ENCODE data around the gene DDN. TPM values are rescaled to one million over a fixed set of nuclear protein-coding genes. Genes with fewer than 3 reads are reported as not detected.

The DDN gene
- polyA plus RNA-seq, 3 donors from 2014 or later = not detected

DNA sequence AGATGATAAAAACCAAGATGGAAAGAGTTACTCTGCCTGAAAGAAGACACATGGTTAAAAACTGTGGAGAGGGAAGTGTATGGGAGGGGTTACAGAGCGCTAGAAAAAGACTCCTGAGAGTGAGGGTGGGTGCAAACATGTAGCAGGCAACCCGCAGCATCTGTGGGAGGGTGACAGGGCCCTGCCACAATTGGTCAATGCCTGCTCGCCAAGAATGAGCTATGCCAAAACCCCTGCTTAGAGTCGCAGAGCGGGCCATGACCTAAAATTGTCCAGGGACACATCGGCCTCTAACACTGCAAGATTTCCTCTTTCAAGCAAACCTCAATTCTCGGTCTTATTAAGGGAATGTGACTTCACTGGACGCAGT is 18.7 kb upstream of the DDN start:
- H3K36me3 Mint-ChIP-seq = peaks cover 5 to 21% (median 19%) of the 10 kb centered on the region in 3 donors
- peaks cover 39 to 58% of the 10 kb centered on the region in 2 donors for H3K4me1 Mint-ChIP-seq
- no peaks in the 10 kb centered on the region for H3K9me3 Mint-ChIP-seq
- peak overlapping the region; percentile 92 to 98 (median 97) for H3K4me3 Mint-ChIP-seq
- peak overlapping the region; percentile 96 to 100 (median 100) for H3K27ac Mint-ChIP-seq
- peaks cover 16 to 25% (median 23%) of the 10 kb centered on the region in 3 donors for H3K27me3 Mint-ChIP-seq (ENCODE audit: low read depth in 3 of 3)
- DNase-seq = peak; percentile 62 to 66 (median 64)

DNA sequence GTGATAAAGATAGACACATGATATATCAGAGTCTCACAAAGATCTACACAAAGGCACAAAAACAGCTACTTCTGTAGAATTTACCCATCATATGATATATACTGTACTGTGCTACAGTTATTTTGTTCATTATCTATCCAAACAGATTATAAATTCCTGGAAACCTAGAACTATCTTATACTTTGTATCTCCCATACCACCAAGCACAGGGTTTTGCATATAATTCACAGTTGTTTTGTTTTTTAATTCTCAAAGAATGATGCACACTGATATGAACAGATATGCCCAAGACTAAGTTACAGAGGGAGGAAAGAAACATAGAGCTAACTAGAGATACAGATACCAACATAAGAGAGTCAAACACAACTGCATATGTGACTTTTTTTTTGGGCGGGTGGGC is 16.0 kb upstream of the DDN start:
- DNase-seq = no peak
- peaks cover 39 to 58% of the 10 kb centered on the region in 2 donors for H3K4me1 Mint-ChIP-seq
- H3K4me3 Mint-ChIP-seq = peak overlapping the region in 1 of 5 donors; percentile 36
- peak overlapping the region in 5 of 6 donors; percentile 31 to 99 (median 87) for H3K27ac Mint-ChIP-seq
- H3K36me3 Mint-ChIP-seq = peaks cover 5 to 21% (median 5%) of the 10 kb centered on the region in 3 donors
- H3K9me3 Mint-ChIP-seq = no peaks in the 10 kb centered on the region
- H3K27me3 Mint-ChIP-seq (ENCODE audit: low read depth in 3 of 3) = peaks cover 16 to 23% (median 23%) of the 10 kb centered on the region in 3 donors

DNA sequence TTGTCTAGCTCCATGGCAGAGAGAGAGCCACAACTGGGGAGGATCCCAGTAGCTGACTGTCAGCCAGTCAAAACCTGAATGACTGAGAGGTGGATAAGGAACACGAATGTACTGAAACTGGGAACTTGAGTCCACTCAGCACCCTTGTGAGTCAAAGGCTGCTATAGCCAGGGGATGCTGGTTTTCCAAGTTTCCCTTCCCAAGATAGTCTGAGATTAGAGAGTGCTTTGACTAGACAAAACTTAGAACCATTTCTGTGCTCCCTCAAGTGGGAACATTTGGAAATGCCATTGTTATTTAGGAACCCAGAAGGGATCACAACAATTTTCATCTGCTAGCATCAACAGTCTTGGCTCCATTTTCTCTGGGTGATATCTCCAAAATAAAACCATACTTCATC is 15.4 kb upstream of the DDN start:
- no peak overlapping the region for H3K4me3 Mint-ChIP-seq
- peaks cover 35 to 53% of the 10 kb centered on the region in 2 donors for H3K4me1 Mint-ChIP-seq
- DNase-seq = no peak
- peaks cover 5 to 26% (median 10%) of the 10 kb centered on the region in 3 donors for H3K36me3 Mint-ChIP-seq
- peak overlapping the region; percentile 48 to 99 (median 84) for H3K27ac Mint-ChIP-seq
- H3K9me3 Mint-ChIP-seq = no peaks in the 10 kb centered on the region
- H3K27me3 Mint-ChIP-seq (ENCODE audit: low read depth in 3 of 3) = peaks cover 12 to 19% (median 19%) of the 10 kb centered on the region in 3 donors

DNA sequence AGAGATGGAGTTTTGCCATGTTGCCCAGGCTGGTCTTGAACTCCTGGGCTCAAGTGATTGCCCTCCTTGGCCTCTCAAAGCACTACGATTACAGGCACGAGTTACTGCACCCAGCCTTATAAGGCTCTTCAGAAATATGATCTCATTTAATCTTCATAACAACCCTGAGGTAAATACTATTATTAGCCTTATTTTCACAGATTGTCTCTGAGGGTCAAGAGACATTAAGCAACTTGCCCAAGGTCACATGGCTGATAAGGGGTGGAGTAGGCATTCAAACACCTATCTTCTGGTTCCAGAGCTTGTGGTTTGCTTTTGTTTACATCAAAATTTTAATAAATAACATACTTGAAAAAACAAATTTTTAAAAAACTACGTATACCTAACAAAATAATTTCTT is 14.3 kb upstream of the DDN start:
- H3K9me3 Mint-ChIP-seq = no peaks in the 10 kb centered on the region
- H3K27ac Mint-ChIP-seq = peak overlapping the region in 2 of 6 donors; percentile 78 to 99
- peaks cover 7 to 12% (median 8%) of the 10 kb centered on the region in 3 donors for H3K27me3 Mint-ChIP-seq (ENCODE audit: low read depth in 3 of 3)
- H3K4me1 Mint-ChIP-seq = peaks cover 29 to 48% of the 10 kb centered on the region in 2 donors
- no peak overlapping the region for H3K4me3 Mint-ChIP-seq
- DNase-seq = no peak
- peaks cover 10 to 29% (median 16%) of the 10 kb centered on the region in 3 donors for H3K36me3 Mint-ChIP-seq

DNA sequence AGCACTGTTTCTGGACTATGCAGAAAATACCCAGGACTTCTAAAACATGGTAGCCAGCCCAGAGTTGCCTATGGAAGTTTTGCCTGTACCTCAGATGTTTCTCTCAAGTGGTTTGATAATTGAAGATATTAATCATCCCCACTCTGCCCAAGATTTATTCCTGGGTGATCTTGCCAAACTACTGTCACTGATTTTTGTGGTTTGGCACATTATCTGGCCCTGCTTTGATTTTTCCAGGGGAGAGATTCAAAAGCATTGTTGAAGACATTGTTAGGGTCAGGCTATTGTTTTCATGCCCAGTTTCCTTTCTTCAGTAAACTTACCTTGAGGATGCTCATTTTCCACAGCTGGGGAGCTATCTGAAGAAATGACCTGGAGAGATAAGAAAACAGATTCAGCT is 13.6 kb upstream of the DDN start:
- Mint-ChIP-seq H3K4me1 (peaks cover 22 to 47% of the 10 kb centered on the region in 2 donors), H3K9me3 (no peaks in the 10 kb centered on the region), H3K4me3 (no peak overlapping the region), H3K36me3 (peaks cover 14 to 36% (median 20%) of the 10 kb centered on the region in 3 donors), H3K27me3 (ENCODE audit: low read depth in 3 of 3) (peaks cover under 1 to 5% (median 1%) of the 10 kb centered on the region in 3 donors), H3K27ac (peak overlapping the region in 2 of 6 donors; percentile 45 to 99)
- DNase-seq = no peak

DNA sequence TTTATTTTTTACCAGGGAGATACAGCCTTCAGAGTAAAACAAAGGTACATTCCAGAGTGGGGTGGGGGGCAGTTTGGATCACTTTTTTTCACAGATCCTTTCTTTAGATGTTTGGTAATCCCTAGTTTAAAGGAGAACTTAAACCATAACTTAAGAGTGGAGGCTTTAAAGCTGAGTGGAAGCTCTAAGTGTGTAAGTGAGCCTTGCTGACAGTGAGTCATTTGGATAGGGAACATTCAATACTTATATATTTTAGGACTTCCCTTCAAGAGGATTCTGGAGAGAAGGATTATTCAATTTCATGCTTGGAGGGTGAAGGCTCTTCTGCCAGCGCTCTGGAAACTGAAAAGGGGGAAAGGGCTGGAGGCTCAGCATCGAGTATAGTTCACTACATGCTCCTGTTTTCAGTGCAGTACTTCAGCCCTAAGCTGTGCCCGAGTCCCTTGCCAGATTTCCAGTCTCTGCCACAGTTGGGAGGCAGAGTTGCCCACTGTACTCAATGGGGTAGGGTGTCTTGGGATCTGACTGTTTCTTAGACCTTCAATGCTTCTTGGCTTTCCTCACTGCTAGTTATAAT is 11.0 kb upstream of the DDN start:
- H3K4me3 Mint-ChIP-seq = no peak overlapping the region
- peaks cover 20 to 39% (median 35%) of the 10 kb centered on the region in 3 donors for H3K36me3 Mint-ChIP-seq
- H3K9me3 Mint-ChIP-seq = no peaks in the 10 kb centered on the region
- peak overlapping the region in 1 of 6 donors; percentile 59 for H3K27ac Mint-ChIP-seq
- no peaks in the 10 kb centered on the region for H3K27me3 Mint-ChIP-seq (ENCODE audit: low read depth in 3 of 3)
- H3K4me1 Mint-ChIP-seq = peaks cover 2 to 22% of the 10 kb centered on the region in 2 donors
- no peak for DNase-seq

DNA sequence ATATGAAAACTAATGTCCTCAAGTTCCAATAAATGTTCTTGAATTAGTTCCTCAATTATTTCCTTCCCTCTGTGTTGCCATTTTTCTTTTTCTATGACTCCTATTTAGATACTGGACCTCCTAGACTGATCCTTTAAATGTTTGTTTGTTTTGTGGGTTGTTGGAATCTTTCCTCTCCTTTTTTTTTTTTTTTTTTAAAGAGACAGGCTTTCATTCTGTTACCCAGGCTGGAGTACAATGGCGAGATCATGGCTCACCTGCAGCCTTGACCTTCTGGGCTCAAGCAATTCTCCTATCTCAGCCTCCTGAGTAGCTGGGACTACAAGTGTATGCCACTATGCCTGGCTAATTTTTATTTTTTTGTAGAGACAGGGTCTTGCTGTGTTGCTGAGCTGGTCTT is 9.8 kb upstream of the DDN start:
- peaks cover 0 to 5% (median 2%) of the 10 kb centered on the region in 3 donors for H3K27me3 Mint-ChIP-seq (ENCODE audit: low read depth in 3 of 3)
- no peak for DNase-seq
- H3K36me3 Mint-ChIP-seq = peaks cover 30 to 52% (median 46%) of the 10 kb centered on the region in 3 donors
- peak overlapping the region in 3 of 6 donors; percentile 12 to 44 (median 28) for H3K27ac Mint-ChIP-seq
- no peaks in the 10 kb centered on the region for H3K9me3 Mint-ChIP-seq
- H3K4me3 Mint-ChIP-seq = no peak overlapping the region
- peaks cover 0 to 10% of the 10 kb centered on the region in 2 donors for H3K4me1 Mint-ChIP-seq

DNA sequence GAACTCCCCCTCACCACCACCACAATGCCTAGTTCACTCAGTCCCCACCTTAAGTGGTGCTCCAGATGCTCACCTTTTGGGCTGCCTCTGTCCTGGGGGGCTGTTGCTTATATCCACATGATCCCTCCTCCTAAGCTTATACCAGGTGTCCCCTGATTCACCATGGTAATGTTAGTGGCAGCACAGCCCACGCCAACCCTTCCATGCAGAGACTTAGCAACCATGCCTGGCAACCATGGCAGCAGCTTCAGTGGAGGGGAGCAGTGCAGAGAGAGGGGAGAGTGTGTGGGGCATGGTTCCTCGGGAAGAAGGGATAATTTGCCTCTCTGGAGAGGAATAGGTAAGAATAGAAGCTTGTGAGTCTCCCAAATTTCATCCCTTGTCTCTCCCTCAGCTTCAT is 1.2 kb upstream of the DDN start:
- peaks cover 29 to 32% of the 10 kb centered on the region in 2 donors for H3K4me1 Mint-ChIP-seq
- no peaks in the 10 kb centered on the region for H3K9me3 Mint-ChIP-seq
- no peak for DNase-seq
- peaks cover 37 to 52% (median 37%) of the 10 kb centered on the region in 3 donors for H3K36me3 Mint-ChIP-seq
- no peak overlapping the region for H3K27ac Mint-ChIP-seq
- H3K4me3 Mint-ChIP-seq = peak overlapping the region in 4 of 5 donors; percentile 47 to 83 (median 63)
- H3K27me3 Mint-ChIP-seq (ENCODE audit: low read depth in 3 of 3) = peaks cover 21 to 25% (median 24%) of the 10 kb centered on the region in 3 donors

DNA sequence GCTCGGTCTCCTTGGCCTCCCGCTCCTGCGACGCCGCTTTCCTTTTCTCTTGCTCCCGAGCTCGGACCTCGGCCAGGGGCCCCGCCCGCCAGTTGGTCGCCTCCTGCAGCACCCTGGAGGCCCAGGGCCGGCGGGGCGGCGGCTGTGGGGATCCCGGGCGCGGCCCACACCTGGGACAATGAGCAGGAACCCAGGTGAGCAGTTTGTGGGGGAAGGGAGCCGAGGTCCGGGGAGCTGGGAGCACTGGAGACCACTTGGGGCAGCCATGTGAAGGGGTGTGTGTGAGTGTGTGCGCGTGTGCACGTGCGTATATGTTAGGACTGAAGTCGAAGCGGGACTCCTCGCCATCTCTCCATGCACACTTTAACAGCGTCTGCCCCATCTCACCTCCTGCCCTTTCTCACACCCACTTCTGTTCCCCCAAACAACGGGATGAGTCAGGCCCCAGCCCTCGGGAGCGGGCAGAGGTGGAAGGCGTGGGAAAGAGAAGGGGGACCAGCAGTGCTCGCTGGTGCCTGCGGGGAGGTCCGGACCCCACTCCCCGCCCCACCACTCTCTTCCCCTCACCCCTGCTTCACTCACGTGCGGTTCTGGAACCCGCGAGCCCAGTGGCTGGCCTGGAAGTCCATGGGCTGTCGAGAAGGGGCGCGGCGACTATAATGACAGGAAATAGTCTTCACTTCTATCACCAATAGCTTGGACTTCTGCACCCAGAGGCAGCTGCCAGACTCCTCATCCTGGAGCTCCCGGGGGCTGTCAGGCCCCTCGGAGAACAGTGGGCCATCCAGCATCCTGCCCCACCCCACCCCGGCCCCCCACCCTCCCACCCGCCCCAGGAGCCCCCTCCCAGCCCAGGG is 450 bp downstream of the DDN start:
- peak overlapping the region; percentile 69 to 83 (median 76) for H3K4me3 Mint-ChIP-seq
- no peaks in the 10 kb centered on the region for H3K9me3 Mint-ChIP-seq
- H3K36me3 Mint-ChIP-seq = peaks cover 24 to 36% (median 25%) of the 10 kb centered on the region in 3 donors
- peak in 2 of 3 donors; percentile 27 to 28 for DNase-seq
- H3K27me3 Mint-ChIP-seq (ENCODE audit: low read depth in 3 of 3) = peaks cover 26 to 29% (median 28%) of the 10 kb centered on the region in 3 donors
- H3K4me1 Mint-ChIP-seq = peaks cover 32 to 35% of the 10 kb centered on the region in 2 donors
- peak overlapping the region in 2 of 6 donors; percentile 17 to 44 for H3K27ac Mint-ChIP-seq

DNA sequence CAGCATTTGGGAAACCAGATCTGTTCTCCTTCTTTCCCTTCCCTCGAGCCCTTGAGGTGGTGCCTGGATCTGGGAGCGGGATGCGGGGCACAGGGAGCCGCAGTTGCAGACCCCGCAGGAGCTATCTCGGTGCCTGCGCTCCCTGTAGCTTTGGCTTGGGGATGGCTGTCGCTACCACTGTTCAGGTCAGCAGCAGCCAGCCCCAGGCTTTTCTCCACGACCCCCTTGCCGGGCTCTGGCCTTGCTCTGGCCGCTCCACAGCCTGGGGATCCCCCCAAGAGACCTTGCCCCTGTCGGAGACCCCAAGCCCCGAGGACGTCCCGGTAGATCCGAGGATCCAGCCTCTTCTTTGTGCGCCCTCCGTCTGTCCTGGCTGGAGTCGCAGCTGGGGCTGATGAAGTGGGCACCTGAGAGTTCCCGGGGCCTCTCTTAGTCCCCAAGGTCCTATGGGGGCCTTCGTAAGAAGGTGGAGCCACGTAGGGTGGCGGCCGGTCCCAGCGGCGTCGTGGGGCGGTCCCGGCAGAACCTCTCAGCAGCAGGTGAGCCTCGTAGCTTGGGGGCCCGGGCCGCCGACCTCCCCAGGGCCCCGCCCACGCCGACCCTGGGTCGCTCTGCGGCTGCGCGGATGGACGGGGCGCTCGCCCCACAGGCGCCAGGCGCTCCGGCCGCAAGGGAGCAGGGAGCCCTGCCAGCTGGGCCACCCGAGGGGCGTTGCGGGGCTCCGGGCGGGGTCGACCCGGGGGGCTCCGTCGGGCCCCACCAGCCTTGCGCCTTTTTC is 1.3 kb downstream of the DDN start:
- Mint-ChIP-seq H3K4me3 (peak overlapping the region; percentile 63 to 83 (median 68)), H3K4me1 (peaks cover 32 to 35% of the 10 kb centered on the region in 2 donors), H3K36me3 (peaks cover 21 to 28% (median 22%) of the 10 kb centered on the region in 3 donors), H3K27me3 (ENCODE audit: low read depth in 3 of 3) (peaks cover 25 to 29% (median 26%) of the 10 kb centered on the region in 3 donors), H3K9me3 (no peaks in the 10 kb centered on the region), H3K27ac (peak overlapping the region in 4 of 6 donors; percentile 66 to 85 (median 74))
- DNase-seq = peak; percentile 34 to 44 (median 40)

DNA sequence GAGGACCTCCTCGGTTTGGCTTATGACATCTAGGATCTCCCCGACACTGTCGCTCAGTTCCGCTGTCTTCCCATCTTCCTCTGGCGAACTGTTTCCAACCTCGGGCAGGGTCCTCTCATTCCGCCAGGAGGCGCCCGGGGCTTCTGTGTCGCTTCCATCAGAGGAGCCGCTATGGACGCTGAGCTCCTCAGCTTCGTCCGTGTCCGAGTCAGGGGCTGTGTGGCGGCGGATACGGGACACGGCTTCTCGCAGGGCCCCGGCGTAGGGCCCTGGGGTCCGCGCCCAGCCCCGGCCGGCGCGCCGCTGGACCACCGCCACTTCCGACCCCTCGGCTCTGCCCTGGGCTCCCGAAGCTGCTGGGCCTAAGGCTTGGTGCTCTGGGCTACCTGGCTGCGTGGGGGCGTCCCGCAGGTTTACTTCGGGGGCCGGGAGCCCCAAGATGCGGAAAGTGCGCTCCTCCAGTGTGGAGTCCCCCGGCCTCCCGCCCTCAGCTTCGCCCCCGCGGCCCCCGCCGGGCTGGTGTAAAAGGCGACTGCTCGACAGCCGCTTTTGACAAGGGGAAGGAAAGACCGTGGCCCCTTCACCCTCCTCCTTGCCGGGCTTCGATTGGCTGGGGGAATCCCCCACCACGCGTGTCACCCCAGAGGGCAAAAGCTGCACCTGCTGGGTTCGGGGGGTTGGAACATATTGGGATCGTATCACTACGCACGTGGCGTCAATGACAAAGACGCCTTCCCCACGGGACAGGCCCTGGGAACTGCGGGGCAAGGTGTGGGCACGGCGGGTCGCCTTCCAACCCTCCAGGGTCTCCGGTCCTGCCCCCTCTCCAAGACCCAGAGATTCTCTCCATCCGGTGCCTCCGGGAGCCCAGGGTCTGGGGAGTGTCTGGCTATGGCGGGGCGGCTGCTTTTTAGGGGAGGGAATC is 2.1 kb downstream of the DDN start:
- Mint-ChIP-seq H3K4me1 (peaks cover 32 to 35% of the 10 kb centered on the region in 2 donors), H3K9me3 (no peaks in the 10 kb centered on the region), H3K36me3 (peaks cover 12 to 19% (median 13%) of the 10 kb centered on the region in 3 donors), H3K27me3 (ENCODE audit: low read depth in 3 of 3) (peaks cover 24 to 27% (median 24%) of the 10 kb centered on the region in 3 donors), H3K4me3 (peak overlapping the region; percentile 59 to 70 (median 65)), H3K27ac (peak overlapping the region in 5 of 6 donors; percentile 61 to 86 (median 69))
- peak; percentile 63 to 71 (median 65) for DNase-seq

DNA sequence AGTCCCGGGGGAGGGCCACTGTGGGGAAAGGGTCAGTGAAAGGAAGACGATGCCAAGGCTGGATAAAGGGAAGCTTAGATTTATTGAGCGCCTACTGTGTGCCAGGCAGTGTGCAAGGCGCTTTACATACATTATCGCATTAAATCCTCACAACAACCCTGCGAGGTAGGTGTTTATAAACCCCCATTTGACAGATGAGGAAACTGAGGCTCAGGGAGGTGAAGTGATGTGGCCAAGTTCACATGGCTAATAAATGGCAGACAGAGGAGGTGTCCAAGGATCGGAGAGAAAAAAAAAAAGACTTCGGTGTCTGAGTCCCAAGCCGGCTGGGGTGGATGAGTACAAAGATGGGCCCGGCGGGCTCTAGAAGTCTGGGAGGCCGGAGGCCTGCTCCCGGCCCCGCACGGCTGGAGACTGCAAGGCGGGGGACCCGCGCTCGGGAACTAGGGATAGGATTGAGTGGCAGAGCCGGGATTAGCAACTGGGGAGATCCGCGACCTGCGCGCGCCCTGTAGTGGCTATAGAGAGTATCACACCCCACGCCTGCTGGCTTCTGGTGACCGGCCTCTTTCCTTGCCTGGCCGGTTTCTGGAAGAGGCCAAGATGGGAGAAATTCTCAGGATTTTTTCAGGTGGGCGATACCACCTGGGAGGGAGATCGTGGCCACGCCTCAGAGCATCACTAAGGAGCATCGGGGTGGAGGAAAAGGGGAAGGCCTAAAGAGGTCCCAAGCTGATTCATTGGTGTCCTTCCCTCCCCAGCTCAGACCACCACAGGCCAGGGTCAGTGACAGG is 3.9 kb downstream of the DDN start:
- Mint-ChIP-seq H3K36me3 (peaks cover 0 to 3% (median 0%) of the 10 kb centered on the region in 3 donors), H3K27ac (peak overlapping the region in 5 of 6 donors; percentile 64 to 94 (median 91)), H3K9me3 (no peaks in the 10 kb centered on the region), H3K27me3 (ENCODE audit: low read depth in 3 of 3) (peaks cover 22 to 26% (median 23%) of the 10 kb centered on the region in 3 donors), H3K4me1 (peaks cover 31 to 33% of the 10 kb centered on the region in 2 donors), H3K4me3 (peak overlapping the region; percentile 7 to 77 (median 68))
- peak; percentile 53 to 58 (median 55) for DNase-seq
